ENCODE data around the gene CXorf58. TPM values are rescaled to one million over a fixed set of nuclear protein-coding genes. Genes with fewer than 3 reads are reported as not detected.

The CXorf58 gene
- total RNA-seq, 1 donor from 2014 or later, result not detected

GRCh38 chrX:23919706-23920320 is 12.0 kb downstream of the CXorf58 start:
- no peak overlapping the region for H3K4me3 Mint-ChIP-seq
- no peak for DNase-seq (ENCODE audit: extremely low spot score, unreplicated experiment)
- H3K27me3 Mint-ChIP-seq, result no peaks in the 10 kb centered on the region
- H3K4me1 Mint-ChIP-seq (ENCODE audit: unreplicated experiment), result no peaks in the 10 kb centered on the region
- no peak overlapping the region for H3K27ac Mint-ChIP-seq
- peak; percentile 19 for TF ChIP-seq CTCF (conservative IDR thresholded peaks at IDR 0.05)
- no peaks in the 10 kb centered on the region for H3K9me3 Mint-ChIP-seq
- H3K36me3 Mint-ChIP-seq, result no peaks in the 10 kb centered on the region

GRCh38 chrX:23926015-23926414 is 18.2 kb downstream of the CXorf58 start:
- Mint-ChIP-seq H3K27ac (no peak overlapping the region), H3K4me1 (ENCODE audit: unreplicated experiment) (peaks cover 2% of the 10 kb centered on the region), H3K9me3 (no peaks in the 10 kb centered on the region), H3K27me3 (peaks cover 1% of the 10 kb centered on the region), H3K36me3 (no peaks in the 10 kb centered on the region), H3K4me3 (no peak overlapping the region)
- no peak for TF ChIP-seq CTCF (conservative IDR thresholded peaks at IDR 0.05)
- no peak for DNase-seq (ENCODE audit: extremely low spot score, unreplicated experiment)

DNA sequence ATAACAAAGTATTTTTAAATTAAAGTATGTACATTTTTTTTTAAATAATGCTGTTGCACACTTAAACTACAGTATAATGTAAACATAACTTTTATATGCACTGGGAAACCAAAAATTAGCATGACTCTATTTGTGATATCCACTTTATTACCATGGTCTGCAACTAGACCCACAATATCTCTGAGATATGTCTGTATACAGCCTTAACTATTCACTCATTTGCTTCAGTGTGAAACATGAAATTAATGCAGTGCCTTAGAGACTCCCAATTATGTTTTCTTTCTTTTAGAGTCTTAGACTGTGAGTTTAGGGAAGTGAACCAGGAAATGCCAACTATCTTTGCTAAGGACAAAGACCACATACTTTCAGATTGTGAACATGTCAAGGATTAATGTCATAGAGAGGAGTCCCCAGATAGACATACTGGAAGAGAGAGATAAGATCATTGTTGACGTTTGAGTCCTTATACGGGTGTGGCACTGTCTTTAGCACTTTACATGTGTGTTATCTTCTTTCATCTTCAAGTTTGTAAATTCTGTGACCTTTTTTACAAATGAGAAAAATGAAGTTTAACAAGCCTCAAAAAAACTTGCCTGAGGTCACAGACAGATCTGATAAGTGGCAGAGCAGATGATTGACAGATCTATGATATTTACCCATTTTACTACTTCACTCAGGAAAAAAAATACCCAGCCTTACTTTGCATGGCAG is 23.2 kb downstream of the CXorf58 start:
- no peak for TF ChIP-seq CTCF (conservative IDR thresholded peaks at IDR 0.05)
- H3K27me3 Mint-ChIP-seq, result peaks cover 17% of the 10 kb centered on the region
- H3K4me1 Mint-ChIP-seq (ENCODE audit: unreplicated experiment), result peaks cover 13% of the 10 kb centered on the region
- H3K27ac Mint-ChIP-seq, result peak overlapping the region; percentile 42
- H3K9me3 Mint-ChIP-seq, result no peaks in the 10 kb centered on the region
- H3K4me3 Mint-ChIP-seq, result peak overlapping the region; percentile 36
- no peak for DNase-seq (ENCODE audit: extremely low spot score, unreplicated experiment)
- no peaks in the 10 kb centered on the region for H3K36me3 Mint-ChIP-seq

DNA sequence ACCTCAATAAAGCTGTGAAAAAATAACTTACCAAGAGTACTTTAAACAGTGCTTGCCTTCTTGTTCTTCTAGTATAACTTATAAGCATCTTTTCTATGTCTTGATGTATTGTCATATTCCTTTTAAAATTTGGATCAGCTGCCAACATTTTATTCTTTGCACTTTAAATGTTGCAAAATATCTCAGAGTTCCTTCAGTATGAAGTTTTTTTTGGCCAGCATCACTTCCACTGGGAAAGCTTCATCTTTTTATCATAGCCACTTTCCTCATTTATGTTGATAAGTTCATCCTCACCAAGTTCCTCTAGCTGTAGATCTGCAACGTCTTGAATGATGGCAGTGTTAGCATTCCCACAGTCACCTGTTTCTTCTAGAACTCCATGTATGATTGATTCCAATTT is 24.2 kb downstream of the CXorf58 start:
- peaks cover 20% of the 10 kb centered on the region for H3K27me3 Mint-ChIP-seq
- no peaks in the 10 kb centered on the region for H3K9me3 Mint-ChIP-seq
- no peak for TF ChIP-seq CTCF (conservative IDR thresholded peaks at IDR 0.05)
- no peaks in the 10 kb centered on the region for H3K36me3 Mint-ChIP-seq
- H3K27ac Mint-ChIP-seq, result no peak overlapping the region
- no peak for DNase-seq (ENCODE audit: extremely low spot score, unreplicated experiment)
- peaks cover 19% of the 10 kb centered on the region for H3K4me1 Mint-ChIP-seq (ENCODE audit: unreplicated experiment)
- H3K4me3 Mint-ChIP-seq, result no peak overlapping the region

GRCh38 chrX:23935106-23935505 is 27.3 kb downstream of the CXorf58 start:
- H3K4me1 Mint-ChIP-seq (ENCODE audit: unreplicated experiment), result peaks cover 19% of the 10 kb centered on the region
- no peaks in the 10 kb centered on the region for H3K9me3 Mint-ChIP-seq
- no peak for DNase-seq (ENCODE audit: extremely low spot score, unreplicated experiment)
- TF ChIP-seq CTCF (conservative IDR thresholded peaks at IDR 0.05), result no peak
- no peak overlapping the region for H3K4me3 Mint-ChIP-seq
- no peaks in the 10 kb centered on the region for H3K36me3 Mint-ChIP-seq
- peaks cover 20% of the 10 kb centered on the region for H3K27me3 Mint-ChIP-seq
- no peak overlapping the region for H3K27ac Mint-ChIP-seq

Data from type B pancreatic cell (in vitro differentiated cells).